HepG2 (cell line): ENCODE data around the gene MFSD2B. TPM values are rescaled to one million over a fixed set of nuclear protein-coding genes. Genes with fewer than 3 reads are reported as not detected.

Source experiments
- ATAC-seq: fragments of 200-7000 bp; cut with Tn5 transposase; 3 replicates; pipeline ENCODE4 v1.9.1; 2020; ENCODE audit warnings: mild to moderate bottlenecking, moderate library complexity
- BruUV-seq: library from RNA; stranded (reverse); fragments of 400-500 nt; replicated peaks from 2 replicates; lab custom pipeline; 2021; lab: Mats Ljungman, UMichigan
- CTCF ChIA-PET: fragments of 300-600 bp; formaldehyde crosslinking; extraction: SDS; loops from one replicate; lab custom pipeline; 2021; ENCODE audit warnings: low total read pairs, inconsistent platforms, low intra/inter-chr PET ratio; lab: Yijun Ruan, JAX
- POLR2A ChIA-PET: fragments of 350-600 bp; sonication (Branson Sonifier 250); formaldehyde crosslinking; loops from one replicate; lab custom pipeline; 2020; ENCODE audit warnings: antibody characterized with exemption, inconsistent platforms; lab: Yijun Ruan, JAX
- DNase-seq: peaks from one replicate; pipeline ENCODE4 v3.0.0-alpha.2; 2015; ENCODE audit warnings: low spot score
- FAIRE-seq: peaks from 3 replicates; lab custom pipeline; 2011; peaks lifted over from hg19 to GRCh38; lab: Jason Lieb, UNC
- H2AFZ ChIP-seq: one replicate; pipeline ENCODE4 v1.6.1; 2011; ENCODE audit warnings: low read length, inconsistent platforms
- H3K27ac ChIP-seq: fragments of 300-600 bp; 3 replicates; pipeline ENCODE4 v1.8.0; 2011; ENCODE audit warnings: mixed run types, mild to moderate bottlenecking, mixed read lengths, low read length, inconsistent platforms; ENCODE audit not compliant: insufficient read depth; ENCODE audit errors: extremely low read length
- H3K27me3 ChIP-seq, 2 experiments: fragments of 200-600 bp in 1 of 2; 2 replicates in 1 of 2; 3 replicates in 1 of 2; pipeline versions ENCODE4 v1.6.0 to v1.8.0; 2011; ENCODE audit warnings: low read length in 2 of 2, mild to moderate bottlenecking in 2 of 2, moderate library complexity in 2 of 2, inconsistent platforms in 1 of 2; ENCODE audit not compliant: insufficient read depth in 2 of 2, control insufficient read depth in 1 of 2
- H3K36me3 ChIP-seq, 2 experiments: fragments of 200-600 bp in 1 of 2; replicated peaks in 1 of 2; 2 replicates in 1 of 2; 3 replicates in 1 of 2; pipeline versions ENCODE4 v1.5.1 to v1.8.0; 2011; ENCODE audit warnings: low read length in 2 of 2, inconsistent platforms in 1 of 2; ENCODE audit not compliant: insufficient read depth in 2 of 2, control insufficient read depth in 1 of 2
- H3K4me1 ChIP-seq: 2 replicates; pipeline ENCODE4 v1.5.1; 2012; ENCODE audit warnings: low read length, inconsistent platforms; ENCODE audit not compliant: insufficient read depth
- H3K4me2 ChIP-seq: 2 replicates; pipeline ENCODE4 v1.6.0; 2011; ENCODE audit warnings: low read depth, low read length, inconsistent platforms
- H3K4me3 ChIP-seq, 3 experiments: fragments of 200-600 bp in 1 of 3; sonication (generic), shearing (Covaris generic) in 1 of 3; replicated peaks in 1 of 3; 2 replicates each; pipeline ENCODE4 v1.5.1; 2011 to 2016; ENCODE audit warnings: low read length in 3 of 3, inconsistent platforms in 2 of 3, low read depth in 2 of 3, mild to moderate bottlenecking in 2 of 3, control low read depth in 1 of 3, mixed read lengths in 1 of 3; ENCODE audit not compliant: insufficient read depth in 1 of 3
- H3K79me2 ChIP-seq: one replicate; pipeline ENCODE4 v1.6.1; 2011; ENCODE audit warnings: low read length, inconsistent platforms; ENCODE audit not compliant: insufficient read depth
- H3K9ac ChIP-seq: 2 replicates; pipeline ENCODE4 v1.6.0; 2011; ENCODE audit warnings: mild to moderate bottlenecking, low read depth, low read length, inconsistent platforms; ENCODE audit not compliant: insufficient read depth
- H3K9me3 ChIP-seq: 2 replicates; pipeline ENCODE4 v1.5.1; 2012; ENCODE audit warnings: mild to moderate bottlenecking, low read length
- H4K20me1 ChIP-seq: 2 replicates; pipeline ENCODE4 v1.6.0; 2011; ENCODE audit warnings: inconsistent platforms, mild to moderate bottlenecking, low read length, moderate library complexity; ENCODE audit not compliant: insufficient read depth
- AGO2 ChIP-seq: fragments of 200-400 bp; formaldehyde crosslinking; optimal IDR thresholded peaks from 2 replicates; pipeline ENCODE3; 2017; ENCODE audit warnings: mild to moderate bottlenecking, low read depth, low read length, moderate library complexity
- HMG20A ChIP-seq: IDR thresholded peaks from 2 replicates; pipeline ENCODE4 v1.6.1; 2016; ENCODE audit warnings: borderline replicate concordance
- HNRNPL ChIP-seq: fragments of 200-400 bp; formaldehyde crosslinking; IDR thresholded peaks from 2 replicates; pipeline ENCODE4 v1.6.1; 2017; ENCODE audit warnings: mild to moderate bottlenecking, low read depth, low read length
- RBAK ChIP-seq: sonication (generic); formaldehyde crosslinking; IDR thresholded peaks from 2 replicates; pipeline ENCODE4 v1.5.1; 2020; ENCODE audit warnings: mild to moderate bottlenecking, missing genetic modification reagents
- ZBTB7A ChIP-seq: sonication (generic); formaldehyde crosslinking; IDR thresholded peaks from 2 replicates; pipeline ENCODE4 v1.8.0; 2022; ENCODE audit warnings: mild to moderate bottlenecking, missing genetic modification reagents
- ZNF790 ChIP-seq: sonication (generic); formaldehyde crosslinking; IDR thresholded peaks from 2 replicates; pipeline ENCODE4 v1.8.0; 2022; ENCODE audit warnings: missing genetic modification reagents, mild to moderate bottlenecking, borderline replicate concordance
- ZNF839 ChIP-seq: sonication (generic); formaldehyde crosslinking; IDR thresholded peaks from 2 replicates; pipeline ENCODE4 v1.4.0; 2020; ENCODE audit warnings: missing genetic modification reagents, mild to moderate bottlenecking, borderline replicate concordance
- WGBS: methylation state at CpG from one replicate; pipeline ENCODE4 v1.1.6; 2017; ENCODE audit warnings: low lambda C conversion rate; 5-methylcytosine and 5-hydroxymethylcytosine counted together
- in situ Hi-C: cut with HindIII; loops from 2 replicates; pipeline ENCODE4 v1.10.0; 2017; ENCODE audit warnings: low pct_unique_long_range_greater_than_20kb; ENCODE audit not compliant: extremely low pct_ligation_motif_present
- intact Hi-C: fragments of 100-400 bp; cut with micrococcal nuclease; formaldehyde crosslinking; loops from one replicate; pipeline ENCODE4 v1.10.0; 2022; ENCODE audit not compliant: unreplicated experiment
- polyA plus RNA-seq, 8 experiments: library from polyadenylated mRNA; depleted of rRNA in 3 of 8; stranded (reverse) in 7 of 8; unstranded in 1 of 8; fragments of >200 nt; fragmentation: Illumina TruSeq in 4 of 8; extraction: Trizol in 4 of 8; gene quantifications; 2 replicates each; pipeline versions ENCODE4 v1.2.1 to v1.2.3, GENCODE V29; 2011 to 2016; ENCODE audit warnings: low read depth in 4 of 8, missing spikeins in 1 of 8, mixed read lengths in 1 of 8; ENCODE audit not compliant: insufficient read depth in 1 of 8
- total RNA-seq, 5 experiments: library from RNA; depleted of rRNA; stranded (reverse); fragments of >200 nt; fragmentation: Illumina TruSeq; extraction: Trizol; gene quantifications; 2 replicates each; pipeline ENCODE4 v1.2.3, GENCODE V29; 2016; ENCODE audit warnings: low read depth in 1 of 5
- TF ChIP-seq, protein P1 (sequence below): sonication (generic); formaldehyde crosslinking; conservative IDR thresholded peaks from 2 replicates; pipeline ENCODE4 v1.4.0; 2020; ENCODE audit warnings: missing genetic modification reagents

MFSD2B gene
- total and polyA plus RNA-seq, 2 of the 13 experiments (the other 11 are each of a cell fraction or from before 2014, with no cell fraction given), result 0.21 to 0.93 TPM

DNA sequence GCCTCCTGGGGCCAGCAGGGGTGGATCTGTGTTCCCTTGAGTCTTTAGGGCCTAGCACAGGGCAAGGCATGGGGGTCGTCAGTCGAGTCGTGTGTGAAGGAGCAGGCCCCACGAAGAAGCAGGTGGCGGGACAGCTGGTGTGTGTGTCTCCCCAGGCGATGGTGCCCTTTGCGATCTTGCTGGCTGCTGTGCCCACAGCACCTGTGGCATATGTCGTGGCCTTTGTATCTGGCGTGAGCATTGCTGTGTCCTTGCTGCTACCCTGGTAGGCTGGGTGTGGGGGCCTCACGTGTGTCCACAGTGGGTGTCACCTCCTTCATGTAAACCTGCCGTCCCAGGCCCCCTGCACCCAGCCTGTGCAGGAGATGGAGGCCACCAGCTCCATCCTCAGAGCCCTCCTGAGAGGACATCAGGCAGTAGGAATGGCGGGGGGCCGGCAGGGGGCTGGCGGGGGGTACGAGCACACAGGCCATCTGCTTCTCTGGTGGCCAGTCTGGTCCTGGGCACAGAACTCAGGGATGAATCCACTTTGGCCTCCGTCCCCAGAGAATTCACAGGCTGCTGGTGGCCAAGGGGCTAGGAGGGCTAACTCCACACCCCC is 13.2 kb downstream of the MFSD2B start:
- 89% methylated on average over 13 of the region's 16 CpGs for WGBS
- no TSS peak for BruUV-seq

More for the DNA sequence above, 13.2 kb downstream of the MFSD2B start:
- CTCF ChIA-PET, result interaction anchor here (3.2 to 3.4 kb wide), 2 partner anchors 37 to 141 kb away, joined by 36 to 37 read pairs; no protein-coding TSS in a partner anchor
- Histone ChIP-seq H3K4me1 (peaks cover 37% of the 10 kb centered on the region), H4K20me1 (no peaks in the 10 kb centered on the region), H3K79me2 (no peaks in the 10 kb centered on the region), H3K4me2 (peak overlapping the region; percentile 41; the same call in 1 of the 2 replicates), H3K9me3 (no peaks in the 10 kb centered on the region), H3K9ac (no peak overlapping the region), H3K27ac (peak overlapping the region; percentile 10), H3K36me3 (peaks cover 9 to 20% of the 10 kb centered on the region in 2 experiments; a peak in 4 of 5 replicates), H3K4me3 (no peak overlapping the region), H3K27me3 (no peaks in the 10 kb centered on the region), H2AFZ (no peak overlapping the region)
- POLR2A ChIA-PET, result interaction anchor here (0.6 to 5.2 kb wide), 11 partner anchors 7 to 96 kb away, joined by 3 to 23 read pairs (median 14); partner anchors contain the start of genes ATAD2B, SF3B6, TP53I3 and WDCP
- no peak for FAIRE-seq
- ATAC-seq, result peak; percentile 0; the same call in 2 of the 3 replicates
- no peak for DNase-seq
- intact Hi-C loops (no loop called here), in situ Hi-C loops (loop anchor here (5.0 to 10.0 kb wide), 2 partner anchors 39 to 142 kb away; no protein-coding TSS in a partner anchor)
- TF ChIP-seq ZNF790 (CRISPR knock-in tag) (0 out of 2 replicates have a peak, but pooled peaks have one; percentile 39), AGO2 (peak; percentile 21), RBAK (CRISPR knock-in tag) (0 out of 2 replicates have a peak, but pooled peaks have one; percentile 2), ZBTB7A (CRISPR knock-in tag) (0 out of 2 replicates have a peak, but pooled peaks have one; percentile 2), ZNF839 (0 out of 2 replicates have a peak, but pooled peaks have one; percentile 1), HNRNPL (0 out of 2 replicates have a peak, but pooled peaks have one; percentile 37), HMG20A (CRISPR knock-in tag) (no peak)
- TF ChIP-seq, protein P1, sequence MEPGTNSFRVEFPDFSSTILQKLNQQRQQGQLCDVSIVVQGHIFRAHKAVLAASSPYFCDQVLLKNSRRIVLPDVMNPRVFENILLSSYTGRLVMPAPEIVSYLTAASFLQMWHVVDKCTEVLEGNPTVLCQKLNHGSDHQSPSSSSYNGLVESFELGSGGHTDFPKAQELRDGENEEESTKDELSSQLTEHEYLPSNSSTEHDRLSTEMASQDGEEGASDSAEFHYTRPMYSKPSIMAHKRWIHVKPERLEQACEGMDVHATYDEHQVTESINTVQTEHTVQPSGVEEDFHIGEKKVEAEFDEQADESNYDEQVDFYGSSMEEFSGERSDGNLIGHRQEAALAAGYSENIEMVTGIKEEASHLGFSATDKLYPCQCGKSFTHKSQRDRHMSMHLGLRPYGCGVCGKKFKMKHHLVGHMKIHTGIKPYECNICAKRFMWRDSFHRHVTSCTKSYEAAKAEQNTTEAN (CRISPR knock-in tag), result no peak
